ENCODE measurements around the gene ATP1A3.
A peak's percentile ranks its signal among the peaks of the same experiment; 100 is the strongest.

Gene ATP1A3

GRCh38 chr19:41988947-41989346 is 5.1 kb downstream of the ATP1A3 start:
- DNase-seq, result no peak

GRCh38 chr19:41987141-41987860 is 6.7 kb downstream of the ATP1A3 start:
- DNase-seq, result no peak

- DNase-seq, result no peak
Measured at GRCh38 chr19:41984961-41985360, 9.1 kb downstream of the ATP1A3 start.

- no peak for DNase-seq
Measured at GRCh38 chr19:41981724-41982123, 12.3 kb downstream of the ATP1A3 start.

GRCh38 chr19:41978470-41978869 is 15.6 kb downstream of the ATP1A3 start:
- DNase-seq, result no peak

- no peak for DNase-seq
Measured at GRCh38 chr19:41977916-41978315, 16.1 kb downstream of the ATP1A3 start.

- DNase-seq, result no peak
Measured at GRCh38 chr19:41974652-41975051, 19.4 kb downstream of the ATP1A3 start.

GRCh38 chr19:41971363-41971762 is 22.7 kb downstream of the ATP1A3 start:
- DNase-seq, result no peak

GRCh38 chr19:41969772-41970458 is 24.1 kb downstream of the ATP1A3 start:
- DNase-seq, result no peak

- DNase-seq, result no peak
Measured at GRCh38 chr19:41968751-41969595, 25.1 kb downstream of the ATP1A3 start.

- no peak for DNase-seq
Measured at GRCh38 chr19:41967054-41967783, 26.8 kb downstream of the ATP1A3 start.

GRCh38 chr19:41965106-41965505 is 28.9 kb downstream of the ATP1A3 start:
- no peak for DNase-seq

GRCh38 chr19:41960973-41961372 is 33.1 kb downstream of the ATP1A3 start:
- no peak for DNase-seq

GRCh38 chr19:41959056-41960053 is 34.7 kb downstream of the ATP1A3 start, which contains the start of gene RABAC1:
Gene RABAC1, minus strand, starts transcription at chr19:41959321. Its CDS starts 29 bp downstream, at chr19:41959292.
- peak in 55 of 56 donors; percentile 60 to 96 (median 86) for DNase-seq

- peak in 42 of 56 donors; percentile 3 to 67 (median 28) for DNase-seq
Measured at GRCh38 chr19:41958367-41959055, 35.5 kb downstream of the ATP1A3 start.

- DNase-seq, result peak in 32 of 56 donors; percentile 2 to 61 (median 13)
Measured at GRCh38 chr19:41957838-41958366, 36.1 kb downstream of the ATP1A3 start.

- no peak for DNase-seq
Measured at GRCh38 chr19:41957161-41957837, 36.7 kb downstream of the ATP1A3 start.

- DNase-seq, result no peak
Measured at GRCh38 chr19:41956621-41957020, 37.4 kb downstream of the ATP1A3 start.
